ENCODE results near the gene TCEA2. TPM values are rescaled to one million over a fixed set of nuclear protein-coding genes. Genes with fewer than 3 reads are reported as not detected.

The TCEA2 gene
- total and polyA plus RNA-seq, 2 of the 13 experiments (the other 11 are each of a cell fraction or from before 2014, with no cell fraction given), result 28.1 to 33.7 TPM

DNA sequence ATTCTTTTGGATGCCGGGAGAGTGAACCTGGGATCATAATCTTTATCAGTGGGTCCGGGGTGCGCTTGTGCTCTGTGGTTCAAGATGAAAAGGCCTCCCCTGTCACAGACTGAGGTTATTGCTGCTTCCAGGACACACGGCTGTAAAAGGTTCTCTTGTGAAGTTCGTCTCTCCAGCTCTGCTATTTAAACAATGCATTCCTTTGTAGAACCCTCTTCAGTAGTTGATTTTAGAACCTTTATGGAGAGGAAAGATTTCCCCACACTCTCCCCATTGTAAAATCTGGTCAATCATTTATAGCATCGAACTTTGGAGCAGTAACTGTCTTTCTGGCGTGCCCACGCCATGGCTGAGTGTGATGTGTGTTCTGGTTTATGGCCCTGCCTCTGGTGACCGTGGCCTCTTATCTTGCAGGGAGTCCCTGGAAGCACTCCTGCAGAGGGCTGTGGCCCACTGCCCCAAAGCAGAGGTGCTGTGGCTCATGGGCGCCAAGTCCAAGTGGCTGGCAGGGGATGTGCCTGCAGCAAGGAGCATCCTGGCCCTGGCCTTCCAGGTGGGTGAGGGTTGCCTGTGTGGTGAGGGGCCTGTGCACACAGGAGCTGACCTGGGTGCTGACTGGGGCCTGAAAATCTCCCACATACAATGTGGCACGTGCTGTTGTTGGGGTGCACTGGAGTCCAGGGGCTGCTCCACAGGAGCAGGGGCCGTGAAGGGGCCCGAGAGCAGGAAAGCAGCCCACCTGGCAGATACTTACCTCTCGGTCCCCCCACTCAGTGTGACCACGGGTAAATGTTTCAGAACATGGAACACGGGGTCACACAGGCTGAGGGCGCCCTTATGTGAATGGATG, 38.6 kb upstream of the TCEA2 start (continued):
- TF ChIP-seq ZNF367 (CRISPR knock-in tag; IDR thresholded peaks at IDR 0.05; ENCODE audit: borderline replicate concordance) (no peak), GATA4 (IDR thresholded peaks at IDR 0.05; ENCODE audit: borderline replicate concordance, low read depth) (peak; percentile 70; the same call in 1 of the 2 replicates), ZNF160 (CRISPR knock-in tag; IDR thresholded peaks at IDR 0.05) (0 out of 2 replicates have a peak, but pooled peaks have one; percentile 56), HNRNPLL (IDR thresholded peaks at IDR 0.05; ENCODE audit: low read depth, low read length, poor library complexity, severe bottlenecking) (peak; percentile 46), ZNF552 (CRISPR knock-in tag; IDR thresholded peaks at IDR 0.05; ENCODE audit: borderline replicate concordance) (no peak), POLR2AphosphoS5 (IDR thresholded peaks at IDR 0.05; ENCODE audit: low read depth, low read length) (peak; percentile 60), CREB1 (IDR thresholded peaks at IDR 0.05) (0 out of 2 replicates have a peak, but pooled peaks have one; percentile 12), CREB1 (CRISPR knock-in tag; IDR thresholded peaks at IDR 0.05) (no peak; the same call in 1 of the 2 replicates), ZNF24 (IDR thresholded peaks at IDR 0.05) (no peak), YEATS2 (CRISPR knock-in tag; IDR thresholded peaks at IDR 0.05; ENCODE audit: borderline replicate concordance) (peak; percentile 77), ZFX (CRISPR knock-in tag; IDR thresholded peaks at IDR 0.05; ENCODE audit: low read depth) (peak; percentile 90), ZNF251 (CRISPR knock-in tag; IDR thresholded peaks at IDR 0.05) (no peak), HHEX (CRISPR knock-in tag; IDR thresholded peaks at IDR 0.05) (peak; percentile 18; the same call in 1 of the 2 replicates), TGIF2 (CRISPR knock-in tag; IDR thresholded peaks at IDR 0.05) (no peak; the same call in 1 of the 2 replicates), ZNF674 (CRISPR knock-in tag; IDR thresholded peaks at IDR 0.05; ENCODE audit: low read depth) (no peak), MED8 (CRISPR knock-in tag; IDR thresholded peaks at IDR 0.05; ENCODE audit: insufficient replicate concordance) (peak; percentile 91), RBM39 (IDR thresholded peaks at IDR 0.05; ENCODE audit: low read depth, low read length, poor library complexity, severe bottlenecking) (no peak), ZNF10 (CRISPR knock-in tag; IDR thresholded peaks at IDR 0.05; ENCODE audit: borderline replicate concordance, low read depth) (no peak), NFKB2 (CRISPR knock-in tag; IDR thresholded peaks at IDR 0.05; ENCODE audit: borderline replicate concordance) (peak; percentile 89; the same call in 1 of the 2 replicates)
- TF ChIP-seq, protein P1, sequence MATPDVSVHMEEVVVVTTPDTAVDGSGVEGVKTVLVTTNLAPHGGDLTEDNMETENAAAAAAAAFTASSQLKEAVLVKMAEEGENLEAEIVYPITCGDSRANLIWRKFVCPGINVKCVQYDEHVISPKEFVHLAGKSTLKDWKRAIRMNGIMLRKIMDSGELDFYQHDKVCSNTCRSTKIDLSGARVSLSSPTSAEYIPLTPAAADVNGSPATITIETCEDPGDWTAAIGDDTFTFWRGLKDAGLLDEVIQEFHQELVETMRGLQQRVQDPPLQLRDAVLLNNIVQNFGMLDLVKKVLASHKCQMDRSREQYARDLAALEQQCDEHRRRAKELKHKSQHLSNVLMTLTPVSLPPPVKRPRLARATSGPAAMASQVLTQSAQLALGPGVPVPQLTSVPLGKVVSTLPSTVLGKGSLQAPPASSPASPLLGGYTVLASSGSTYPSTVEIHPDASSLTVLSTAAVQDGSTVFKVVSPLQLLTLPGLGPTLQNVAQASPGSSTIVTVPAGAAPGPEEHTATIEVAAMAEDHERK (CRISPR knock-in tag; IDR thresholded peaks at IDR 0.05; ENCODE audit: low read depth), result no peak
- TF ChIP-seq, protein P2, sequence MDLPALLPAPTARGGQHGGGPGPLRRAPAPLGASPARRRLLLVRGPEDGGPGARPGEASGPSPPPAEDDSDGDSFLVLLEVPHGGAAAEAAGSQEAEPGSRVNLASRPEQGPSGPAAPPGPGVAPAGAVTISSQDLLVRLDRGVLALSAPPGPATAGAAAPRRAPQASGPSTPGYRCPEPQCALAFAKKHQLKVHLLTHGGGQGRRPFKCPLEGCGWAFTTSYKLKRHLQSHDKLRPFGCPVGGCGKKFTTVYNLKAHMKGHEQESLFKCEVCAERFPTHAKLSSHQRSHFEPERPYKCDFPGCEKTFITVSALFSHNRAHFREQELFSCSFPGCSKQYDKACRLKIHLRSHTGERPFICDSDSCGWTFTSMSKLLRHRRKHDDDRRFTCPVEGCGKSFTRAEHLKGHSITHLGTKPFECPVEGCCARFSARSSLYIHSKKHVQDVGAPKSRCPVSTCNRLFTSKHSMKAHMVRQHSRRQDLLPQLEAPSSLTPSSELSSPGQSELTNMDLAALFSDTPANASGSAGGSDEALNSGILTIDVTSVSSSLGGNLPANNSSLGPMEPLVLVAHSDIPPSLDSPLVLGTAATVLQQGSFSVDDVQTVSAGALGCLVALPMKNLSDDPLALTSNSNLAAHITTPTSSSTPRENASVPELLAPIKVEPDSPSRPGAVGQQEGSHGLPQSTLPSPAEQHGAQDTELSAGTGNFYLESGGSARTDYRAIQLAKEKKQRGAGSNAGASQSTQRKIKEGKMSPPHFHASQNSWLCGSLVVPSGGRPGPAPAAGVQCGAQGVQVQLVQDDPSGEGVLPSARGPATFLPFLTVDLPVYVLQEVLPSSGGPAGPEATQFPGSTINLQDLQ (CRISPR knock-in tag; IDR thresholded peaks at IDR 0.05), result 0 out of 2 replicates have a peak, but pooled peaks have one; percentile 4
- TF ChIP-seq, protein P3, sequence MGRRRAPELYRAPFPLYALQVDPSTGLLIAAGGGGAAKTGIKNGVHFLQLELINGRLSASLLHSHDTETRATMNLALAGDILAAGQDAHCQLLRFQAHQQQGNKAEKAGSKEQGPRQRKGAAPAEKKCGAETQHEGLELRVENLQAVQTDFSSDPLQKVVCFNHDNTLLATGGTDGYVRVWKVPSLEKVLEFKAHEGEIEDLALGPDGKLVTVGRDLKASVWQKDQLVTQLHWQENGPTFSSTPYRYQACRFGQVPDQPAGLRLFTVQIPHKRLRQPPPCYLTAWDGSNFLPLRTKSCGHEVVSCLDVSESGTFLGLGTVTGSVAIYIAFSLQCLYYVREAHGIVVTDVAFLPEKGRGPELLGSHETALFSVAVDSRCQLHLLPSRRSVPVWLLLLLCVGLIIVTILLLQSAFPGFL (CRISPR knock-in tag; IDR thresholded peaks at IDR 0.05), result no peak
- TF ChIP-seq, protein P4, sequence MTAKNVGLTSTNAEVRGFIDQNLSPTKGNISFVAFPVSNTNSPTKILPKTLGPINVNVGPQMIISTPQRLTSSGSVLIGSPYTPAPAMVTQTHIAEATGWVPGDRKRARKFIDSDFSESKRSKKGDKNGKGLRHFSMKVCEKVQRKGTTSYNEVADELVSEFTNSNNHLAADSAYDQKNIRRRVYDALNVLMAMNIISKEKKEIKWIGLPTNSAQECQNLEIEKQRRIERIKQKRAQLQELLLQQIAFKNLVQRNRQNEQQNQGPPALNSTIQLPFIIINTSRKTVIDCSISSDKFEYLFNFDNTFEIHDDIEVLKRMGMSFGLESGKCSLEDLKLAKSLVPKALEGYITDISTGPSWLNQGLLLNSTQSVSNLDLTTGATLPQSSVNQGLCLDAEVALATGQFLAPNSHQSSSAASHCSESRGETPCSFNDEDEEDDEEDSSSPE (CRISPR knock-in tag; IDR thresholded peaks at IDR 0.05), result no peak; the same call in none of the 2 replicates
